WTC11 (cell line): Measurements from ENCODE around the gene COL9A2. TPM values are rescaled to one million over a fixed set of nuclear protein-coding genes. Genes with fewer than 3 reads are reported as not detected.

Experiments used
- ATAC-seq: fragments of 200-7000 bp; cut with Tn5 transposase; 2 replicates; pipeline ENCODE4 v1.10.0; 2021; ENCODE audit warnings: mild to moderate bottlenecking, moderate library complexity
- CTCF ChIA-PET: fragments of 300-600 bp; sonication (Branson Sonifier 250); formaldehyde crosslinking; loops from one replicate; lab custom pipeline; 2021; ENCODE audit warnings: antibody characterized with exemption; lab: Charles Lee
- POLR2A ChIA-PET: fragments of 350-600 bp; sonication (Branson Sonifier 250); formaldehyde crosslinking; loops from one replicate; lab custom pipeline; 2021; ENCODE audit warnings: antibody characterized with exemption; lab: Charles Lee
- DNase-seq: peaks from one replicate; pipeline ENCODE4 v3.0.0; 2021; ENCODE audit warnings: low spot score
- H3K27ac Mint-ChIP-seq: 2 replicates; pipeline ENCODE4 v1.8.0; 2021; ENCODE audit warnings: mixed read lengths
- H3K27me3 Mint-ChIP-seq: 2 replicates; pipeline ENCODE4 v1.8.0; 2021; ENCODE audit warnings: low read depth, mild to moderate bottlenecking, moderate library complexity, mixed read lengths
- H3K36me3 Mint-ChIP-seq: 2 replicates; pipeline ENCODE4 v1.8.0; 2021; ENCODE audit warnings: mixed read lengths
- H3K4me1 Mint-ChIP-seq: 2 replicates; pipeline ENCODE4 v1.8.0; 2022; ENCODE audit warnings: mixed read lengths
- H3K4me3 Mint-ChIP-seq: 2 replicates; pipeline ENCODE4 v1.8.0; 2021; ENCODE audit warnings: mild to moderate bottlenecking, moderate library complexity, mixed read lengths
- H3K9me3 Mint-ChIP-seq: 2 replicates; pipeline ENCODE4 v1.8.0; 2021; ENCODE audit warnings: mixed read lengths
- AR ChIP-seq: fragments of 250-450 bp; sonication (Bioruptor Pico); IDR thresholded peaks from 2 replicates; pipeline ENCODE4 v1.9.0; 2021; ENCODE audit warnings: mild to moderate bottlenecking
- ATF2 ChIP-seq: sonication (generic); formaldehyde crosslinking; IDR thresholded peaks from 2 replicates; pipeline ENCODE4 v1.8.1; 2022; ENCODE audit warnings: low read depth, missing genetic modification reagents, borderline replicate concordance
- ATF3 ChIP-seq: sonication (generic); formaldehyde crosslinking; conservative IDR thresholded peaks from 2 replicates; pipeline ENCODE4 v1.8.1; 2022; ENCODE audit warnings: mild to moderate bottlenecking, missing genetic modification reagents
- EMX1 ChIP-seq: fragments of 250-450 bp; sonication (Bioruptor Pico); IDR thresholded peaks from 2 replicates; pipeline ENCODE4 v1.8.0; 2021; ENCODE audit warnings: mild to moderate bottlenecking
- ETV6 ChIP-seq: sonication (generic); formaldehyde crosslinking; IDR thresholded peaks from 2 replicates; pipeline ENCODE4 v1.8.1; 2022; ENCODE audit warnings: mild to moderate bottlenecking, missing genetic modification reagents
- GRHL2 ChIP-seq: fragments of 250-450 bp; sonication (Bioruptor Pico); IDR thresholded peaks from 2 replicates; pipeline ENCODE4 v1.8.0; 2022; ENCODE audit warnings: mild to moderate bottlenecking, moderate library complexity; ENCODE audit not compliant: insufficient replicate concordance, severe bottlenecking
- HMGA2 ChIP-seq: fragments of 250-450 bp; sonication (Bioruptor Pico); IDR thresholded peaks from 2 replicates; pipeline ENCODE4 v1.4.0; 2021; ENCODE audit warnings: mild to moderate bottlenecking, moderate library complexity
- IRF1 ChIP-seq: sonication (generic); formaldehyde crosslinking; IDR thresholded peaks from 2 replicates; pipeline ENCODE4 v1.8.0; 2023; ENCODE audit warnings: missing genetic modification reagents
- JAZF1 ChIP-seq: fragments of 250-450 bp; sonication (Bioruptor Pico); IDR thresholded peaks from 2 replicates; pipeline ENCODE4 v1.9.0; 2021; ENCODE audit warnings: moderate library complexity, mild to moderate bottlenecking, inconsistent platforms
- MAX ChIP-seq: sonication (generic); formaldehyde crosslinking; IDR thresholded peaks from 2 replicates; pipeline ENCODE4 v1.8.0; 2022; ENCODE audit warnings: mild to moderate bottlenecking, missing genetic modification reagents
- MYBL2 ChIP-seq: sonication (generic); formaldehyde crosslinking; IDR thresholded peaks from 2 replicates; pipeline ENCODE4 v1.8.1; 2023; ENCODE audit warnings: mild to moderate bottlenecking, moderate library complexity, missing genetic modification reagents
- NFE2L1 ChIP-seq: sonication (generic); formaldehyde crosslinking; IDR thresholded peaks from 2 replicates; pipeline ENCODE4 v1.8.1; 2023; ENCODE audit warnings: missing genetic modification reagents
- PRDM15 ChIP-seq: sonication (generic); formaldehyde crosslinking; IDR thresholded peaks from 2 replicates; pipeline ENCODE4 v1.8.0; 2022; ENCODE audit warnings: missing genetic modification reagents
- SMAD4 ChIP-seq: sonication (generic); formaldehyde crosslinking; IDR thresholded peaks from 2 replicates; pipeline ENCODE4 v1.8.0; 2022; ENCODE audit warnings: mild to moderate bottlenecking, missing genetic modification reagents
- TEAD1 ChIP-seq: sonication (generic); formaldehyde crosslinking; IDR thresholded peaks from 2 replicates; pipeline ENCODE4 v1.8.0; 2022; ENCODE audit warnings: mild to moderate bottlenecking, missing genetic modification reagents
- TP53 ChIP-seq: sonication (generic); formaldehyde crosslinking; IDR thresholded peaks from 2 replicates; pipeline ENCODE4 v1.8.1; 2023; ENCODE audit warnings: mild to moderate bottlenecking, missing genetic modification reagents
- ZBTB43 ChIP-seq: sonication (generic); formaldehyde crosslinking; IDR thresholded peaks from 2 replicates; pipeline ENCODE4 v1.8.1; 2023; ENCODE audit warnings: mild to moderate bottlenecking, missing genetic modification reagents
- ZNF219 ChIP-seq: sonication (generic); formaldehyde crosslinking; IDR thresholded peaks from 2 replicates; pipeline ENCODE4 v1.8.0; 2023; ENCODE audit warnings: missing genetic modification reagents, mild to moderate bottlenecking, borderline replicate concordance
- ZNF232 ChIP-seq: sonication (generic); formaldehyde crosslinking; IDR thresholded peaks from 2 replicates; pipeline ENCODE4 v1.8.0; 2022; ENCODE audit warnings: mild to moderate bottlenecking, missing genetic modification reagents
- ZNF317 ChIP-seq: sonication (generic); formaldehyde crosslinking; IDR thresholded peaks from 2 replicates; pipeline ENCODE4 v1.8.1; 2023; ENCODE audit warnings: low read depth, mild to moderate bottlenecking, moderate library complexity, missing genetic modification reagents, borderline replicate concordance
- ZNF396 ChIP-seq: fragments of 250-450 bp; sonication (Bioruptor Pico); IDR thresholded peaks from 2 replicates; pipeline ENCODE4 v1.8.0; 2021; ENCODE audit warnings: mild to moderate bottlenecking, moderate library complexity, borderline replicate concordance
- ZNF416 ChIP-seq: fragments of 250-450 bp; sonication (Bioruptor Pico); IDR thresholded peaks from 2 replicates; pipeline ENCODE4 v1.9.0; 2021; ENCODE audit warnings: mild to moderate bottlenecking, inconsistent platforms
- total RNA-seq: library from RNA; stranded (reverse); gene quantifications from 3 replicates; pipeline ENCODE4 v1.2.3, GENCODE V29; 2021

COL9A2 gene
- total RNA-seq, 1 experiment from 2014 or later, result 4.7 TPM

- TF ChIP-seq PRDM15 (CRISPR knock-in tag), result no peak
- no peak for TF ChIP-seq ZNF219 (CRISPR knock-in tag)
- TF ChIP-seq ZBTB43 (CRISPR knock-in tag), result no peak
- TF ChIP-seq NFE2L1, result no peak
- TF ChIP-seq GRHL2, result no peak
Measured at GRCh38 chr1:40311692-40312091, 5.4 kb downstream of the COL9A2 start (continued).

- DNase-seq (peak; percentile 58), ATAC-seq (peak; percentile 41)
- peaks cover 13% of the 10 kb centered on the region for H3K4me1 Mint-ChIP-seq
- H3K27ac Mint-ChIP-seq, result no peak overlapping the region
- no peaks in the 10 kb centered on the region for H3K36me3 Mint-ChIP-seq
- POLR2A ChIA-PET, result no interaction called here
- no peaks in the 10 kb centered on the region for H3K9me3 Mint-ChIP-seq
- TF ChIP-seq ETV6 (CRISPR knock-in tag), result no peak
- no peak for TF ChIP-seq ATF3
- TF ChIP-seq SMAD4, result no peak
- no peak for TF ChIP-seq TEAD1 (CRISPR knock-in tag)
- no peak for TF ChIP-seq ZNF396 (CRISPR knock-in tag)
- TF ChIP-seq AR, result no peak
- TF ChIP-seq ZNF232 (CRISPR knock-in tag), result no peak
- TF ChIP-seq JAZF1 (CRISPR knock-in tag), result no peak
- no peak for TF ChIP-seq MYBL2 (CRISPR knock-in tag)
- no peak for TF ChIP-seq ZNF416 (CRISPR knock-in tag)
- no peak for TF ChIP-seq ZNF317
- no peak for TF ChIP-seq HMGA2 (CRISPR knock-in tag)
- no peak for TF ChIP-seq TP53 (CRISPR knock-in tag)
- no peak for TF ChIP-seq ATF2 (CRISPR knock-in tag)
- no peak for TF ChIP-seq MAX
- no peak for TF ChIP-seq EMX1
- TF ChIP-seq IRF1 (CRISPR knock-in tag), result no peak
- TF ChIP-seq, all 79 proteins: peak for 0
- CTCF ChIA-PET, result interaction anchor here (0.5 to 2.5 kb wide), 20 partner anchors 13 to 414 kb away, joined by 3 to 16 read pairs (median 4); partner anchors contain the start of gene SMAP2
- no peak overlapping the region for H3K4me3 Mint-ChIP-seq
- peaks cover 42% of the 10 kb centered on the region for H3K27me3 Mint-ChIP-seq
Measured at GRCh38 chr1:40310983-40311642, 6.0 kb downstream of the COL9A2 start.
